IPS DF 6.9 (cell line): ENCODE results near the gene MME.

Experiments used
- DNase-seq: peaks from one replicate; pipeline ENCODE4 v3.0.0-alpha.2; 2013; ENCODE audit warnings: low read depth, low spot score
- H3K27ac ChIP-seq: one replicate; pipeline ENCODE4 v1.5.1; 2013; ENCODE audit warnings: low read length, control low read depth
- H3K27me3 ChIP-seq: 2 replicates; pipeline ENCODE4 v1.6.1; 2013; ENCODE audit warnings: mild to moderate bottlenecking, low read length; ENCODE audit not compliant: control insufficient read depth, insufficient read depth
- H3K36me3 ChIP-seq: 2 replicates; pipeline ENCODE4 v1.6.1; 2013; ENCODE audit warnings: low read length; ENCODE audit not compliant: control insufficient read depth, insufficient read depth
- H3K4me1 ChIP-seq: 2 replicates; pipeline ENCODE4 v1.6.1; 2013; ENCODE audit warnings: low read length; ENCODE audit not compliant: control insufficient read depth, insufficient read depth
- H3K4me3 ChIP-seq: 2 replicates; pipeline ENCODE4 v1.5.1; 2013; ENCODE audit warnings: mild to moderate bottlenecking, low read length
- H3K9me3 ChIP-seq: 2 replicates; pipeline ENCODE4 v1.6.1; 2013; ENCODE audit warnings: low read length, inconsistent platforms; ENCODE audit not compliant: control insufficient read depth, insufficient read depth
- WGBS: extraction: QIAGEN DNeasy Blood & Tissue Kit; methylation state at CpG from one replicate; pipeline ENCODE4 v1.1.7; 2013; ENCODE audit warnings: mixed read lengths, missing lambda C conversion rate; ENCODE audit not compliant: insufficient read length, insufficient coverage; 5-methylcytosine and 5-hydroxymethylcytosine counted together

MME gene

GRCh38 chr3:155053756-155054155 is 26.4 kb upstream of the MME start:
- no peaks in the 10 kb centered on the region for H3K4me1 ChIP-seq
- WGBS, result no CpG with 5 or more reads among the region's 1 CpG
- H3K27ac ChIP-seq, result no peak overlapping the region
- no peak overlapping the region for H3K4me3 ChIP-seq
- H3K27me3 ChIP-seq, result no peaks in the 10 kb centered on the region
- DNase-seq, result no peak
- no peaks in the 10 kb centered on the region for H3K36me3 ChIP-seq
- no peaks in the 10 kb centered on the region for H3K9me3 ChIP-seq

DNA sequence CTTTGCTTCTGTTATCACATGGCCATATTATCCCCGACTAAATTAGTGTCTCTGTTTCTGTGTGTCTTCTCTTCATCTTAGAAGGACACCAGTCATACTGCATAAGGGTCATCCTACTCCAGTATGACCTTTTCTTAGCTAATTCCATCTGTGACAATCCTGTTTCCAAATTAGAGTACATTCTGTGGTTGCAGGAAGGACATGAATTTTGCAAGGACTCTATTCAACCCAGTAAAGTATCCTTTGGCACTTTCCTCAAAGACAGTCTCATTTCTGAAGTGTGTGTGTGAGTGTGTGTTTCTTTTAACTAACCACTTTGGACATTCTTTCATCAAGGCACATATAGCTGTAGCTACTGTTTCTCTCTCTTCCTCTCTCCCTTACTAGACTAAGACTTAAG is 15.2 kb upstream of the MME start:
- DNase-seq, result no peak
- no CpG with 5 or more reads among the region's 1 CpG for WGBS
- H3K4me3 ChIP-seq, result no peak overlapping the region

DNA sequence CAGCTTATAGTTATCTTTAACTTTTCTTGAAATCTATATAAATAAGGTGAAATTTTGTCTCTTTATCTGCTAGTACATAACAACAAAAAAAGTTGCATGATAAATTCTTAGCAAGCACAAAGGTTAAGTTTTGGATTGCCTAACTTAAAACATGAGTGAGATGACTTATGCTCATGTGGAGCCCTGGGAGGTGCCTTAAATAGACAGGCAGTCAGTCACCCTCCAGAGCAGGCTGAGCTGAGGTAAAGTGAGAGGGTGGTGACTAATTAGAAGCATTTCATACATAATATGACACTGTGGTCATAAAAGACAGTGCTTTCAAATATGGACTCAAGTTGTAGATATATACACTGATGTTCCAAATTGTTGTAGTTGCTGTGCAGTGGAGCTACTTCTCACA is 14.6 kb upstream of the MME start:
- H3K27me3 ChIP-seq, result no peaks in the 10 kb centered on the region

More for the DNA sequence above, 15.2 kb upstream of the MME start:
- H3K27ac ChIP-seq, result no peak overlapping the region
- no peaks in the 10 kb centered on the region for H3K9me3 ChIP-seq
- H3K4me1 ChIP-seq, result no peaks in the 10 kb centered on the region
- no peaks in the 10 kb centered on the region for H3K36me3 ChIP-seq
- H3K27me3 ChIP-seq, result no peaks in the 10 kb centered on the region

GRCh38 chr3:155069729-155070128 is 10.4 kb upstream of the MME start:
- WGBS, result no CpG with 5 or more reads among the region's 3 CpGs
- H3K4me1 ChIP-seq, result no peaks in the 10 kb centered on the region
- no peak for DNase-seq

More for the DNA sequence above, 14.6 kb upstream of the MME start:
- H3K36me3 ChIP-seq, result no peaks in the 10 kb centered on the region
- no peak overlapping the region for H3K4me3 ChIP-seq
- no peaks in the 10 kb centered on the region for H3K4me1 ChIP-seq
- no peak overlapping the region for H3K27ac ChIP-seq
- DNase-seq, result no peak
- no peaks in the 10 kb centered on the region for H3K9me3 ChIP-seq

DNA sequence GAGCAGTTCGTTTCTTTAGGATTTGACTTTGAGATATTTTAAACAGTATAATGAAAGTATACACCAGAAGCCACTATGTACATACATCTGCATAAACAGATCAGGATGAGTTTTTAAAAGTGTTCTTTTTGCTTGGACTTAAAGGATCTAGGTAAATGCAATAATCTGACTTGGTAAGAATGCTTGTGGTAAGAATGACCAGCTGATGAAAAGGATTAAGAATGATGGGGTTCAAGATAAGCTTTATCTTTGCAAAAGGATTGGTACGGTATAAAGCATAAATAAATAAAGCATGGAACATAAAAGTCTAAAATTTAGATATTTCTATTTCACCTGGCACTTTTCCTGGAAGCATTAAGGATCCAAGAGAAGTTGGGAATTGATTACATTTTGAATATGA is 9.8 kb upstream of the MME start:
- H3K27me3 ChIP-seq, result no peaks in the 10 kb centered on the region
- WGBS, result no CpG with 5 or more reads among the region's 2 CpGs
- no peak overlapping the region for H3K4me3 ChIP-seq
- no peak for DNase-seq
- no peaks in the 10 kb centered on the region for H3K4me1 ChIP-seq
- H3K36me3 ChIP-seq, result no peaks in the 10 kb centered on the region
- H3K9me3 ChIP-seq, result no peaks in the 10 kb centered on the region
- H3K27ac ChIP-seq, result no peak overlapping the region

More at GRCh38 chr3:155069729-155070128, 10.4 kb upstream of the MME start:
- H3K27me3 ChIP-seq, result no peaks in the 10 kb centered on the region
- H3K9me3 ChIP-seq, result no peaks in the 10 kb centered on the region
- H3K4me3 ChIP-seq, result no peak overlapping the region
- no peaks in the 10 kb centered on the region for H3K36me3 ChIP-seq
- no peak overlapping the region for H3K27ac ChIP-seq

- WGBS, result no CpG with 5 or more reads among the region's 8 CpGs
- H3K9me3 ChIP-seq, result no peaks in the 10 kb centered on the region
- no peak overlapping the region for H3K4me3 ChIP-seq
- H3K4me1 ChIP-seq, result no peaks in the 10 kb centered on the region
- DNase-seq, result no peak
- H3K27ac ChIP-seq, result no peak overlapping the region
- H3K27me3 ChIP-seq, result no peaks in the 10 kb centered on the region
- no peaks in the 10 kb centered on the region for H3K36me3 ChIP-seq
Observed at GRCh38 chr3:155070932-155071387, 9.2 kb upstream of the MME start.

DNA sequence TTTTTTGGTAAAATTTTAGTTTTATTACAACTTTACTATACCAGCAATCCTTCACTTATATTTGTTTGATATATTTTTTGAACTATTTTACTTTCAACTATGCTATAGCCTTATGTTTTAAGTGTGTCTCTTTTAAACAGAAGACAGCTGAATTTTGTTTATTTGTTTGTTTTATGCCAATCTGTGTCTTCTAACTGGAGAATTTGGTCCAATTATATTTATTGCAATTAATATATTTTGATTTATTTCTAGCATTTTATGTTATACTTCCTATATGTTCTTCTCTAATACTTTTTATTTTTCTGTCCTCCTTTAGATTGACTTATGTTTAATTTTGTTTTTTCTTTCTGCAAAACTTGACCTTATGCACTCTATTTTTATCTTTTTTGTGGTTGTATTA is 4.9 kb upstream of the MME start:
- Histone ChIP-seq H3K9me3 (no peaks in the 10 kb centered on the region), H3K27me3 (no peaks in the 10 kb centered on the region), H3K27ac (no peak overlapping the region), H3K4me3 (no peak overlapping the region), H3K36me3 (no peaks in the 10 kb centered on the region), H3K4me1 (no peaks in the 10 kb centered on the region; the same call in 1 of the 2 replicates)
- no peak for DNase-seq

GRCh38 chr3:155076888-155077287 is 3.2 kb upstream of the MME start:
- no peak for DNase-seq

GRCh38 chr3:155078711-155079467 is 1.2 kb upstream of the MME start:
- no peaks in the 10 kb centered on the region for H3K9me3 ChIP-seq
- H3K27me3 ChIP-seq, result no peaks in the 10 kb centered on the region
- peak overlapping the region; percentile 78; the same call in 1 of the 2 replicates for H3K4me3 ChIP-seq
- H3K36me3 ChIP-seq, result no peaks in the 10 kb centered on the region
- no CpG with 5 or more reads among the region's 18 CpGs for WGBS
- no peak overlapping the region for H3K27ac ChIP-seq
- no peak for DNase-seq
- H3K4me1 ChIP-seq, result no peaks in the 10 kb centered on the region; the same call in 1 of the 2 replicates

More at GRCh38 chr3:155076888-155077287, 3.2 kb upstream of the MME start:
- Histone ChIP-seq H3K4me3 (no peak overlapping the region), H3K9me3 (no peaks in the 10 kb centered on the region), H3K4me1 (no peaks in the 10 kb centered on the region; the same call in 1 of the 2 replicates), H3K36me3 (no peaks in the 10 kb centered on the region), H3K27me3 (no peaks in the 10 kb centered on the region), H3K27ac (no peak overlapping the region)
- no CpG with 5 or more reads among the region's 4 CpGs for WGBS

DNA sequence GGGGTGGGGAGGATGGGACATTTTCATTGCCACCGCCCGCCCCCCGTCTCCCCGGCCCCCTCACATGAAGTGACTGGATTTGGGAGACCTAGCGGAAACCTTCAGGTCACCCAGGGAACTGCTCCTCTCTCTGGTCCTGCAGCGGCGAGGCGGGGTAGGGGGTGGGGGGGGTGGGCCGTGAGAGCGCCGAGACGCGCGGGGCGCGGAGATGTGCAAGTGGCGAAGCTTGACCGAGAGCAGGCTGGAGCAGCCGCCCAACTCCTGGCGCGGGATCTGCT is 712 bp upstream of the MME start:
- Histone ChIP-seq H3K4me3 (peak overlapping the region; percentile 78), H3K4me1 (no peaks in the 10 kb centered on the region; the same call in 1 of the 2 replicates), H3K36me3 (no peaks in the 10 kb centered on the region), H3K9me3 (no peaks in the 10 kb centered on the region), H3K27me3 (no peaks in the 10 kb centered on the region), H3K27ac (no peak overlapping the region)
- DNase-seq, result no peak
- WGBS, result no CpG with 5 or more reads among the region's 21 CpGs

DNA sequence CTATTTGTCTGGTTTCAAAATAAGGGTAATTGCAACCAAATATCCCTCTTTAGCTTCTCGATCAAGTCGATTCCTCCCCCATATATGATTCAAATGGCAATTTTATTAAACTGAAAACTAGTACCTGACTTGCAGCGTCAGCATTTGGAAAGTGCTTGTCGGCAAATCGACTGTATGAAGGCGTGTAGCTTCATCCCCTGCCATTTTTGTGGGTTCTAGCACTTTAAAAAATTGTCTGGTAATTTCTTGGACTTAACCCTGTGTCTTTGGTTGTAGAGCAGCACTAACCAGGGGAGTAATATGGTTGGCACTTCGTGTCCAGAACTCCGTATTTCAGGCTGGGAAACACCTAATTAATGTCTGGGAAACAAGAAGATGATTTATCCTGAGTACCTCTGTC is 573 bp downstream of the MME start:
- Histone ChIP-seq H3K4me3 (peak overlapping the region; percentile 34; the same call in 1 of the 2 replicates), H3K27ac (no peak overlapping the region), H3K9me3 (no peaks in the 10 kb centered on the region), H3K36me3 (no peaks in the 10 kb centered on the region), H3K27me3 (no peaks in the 10 kb centered on the region), H3K4me1 (no peaks in the 10 kb centered on the region; the same call in 1 of the 2 replicates)
- no CpG with 5 or more reads among the region's 8 CpGs for WGBS
- DNase-seq, result no peak
